HG02943 (cell line): Measurements from ENCODE around the gene CETN1.

Experiments
- ATAC-seq: cut with Tn5 transposase; IDR thresholded peaks from one replicate; pipeline ENCODE4 v1.9.1; 2021; ENCODE audit warnings: mild to moderate bottlenecking, low read depth, moderate library complexity; ENCODE audit not compliant: unreplicated experiment

The CETN1 gene

DNA sequence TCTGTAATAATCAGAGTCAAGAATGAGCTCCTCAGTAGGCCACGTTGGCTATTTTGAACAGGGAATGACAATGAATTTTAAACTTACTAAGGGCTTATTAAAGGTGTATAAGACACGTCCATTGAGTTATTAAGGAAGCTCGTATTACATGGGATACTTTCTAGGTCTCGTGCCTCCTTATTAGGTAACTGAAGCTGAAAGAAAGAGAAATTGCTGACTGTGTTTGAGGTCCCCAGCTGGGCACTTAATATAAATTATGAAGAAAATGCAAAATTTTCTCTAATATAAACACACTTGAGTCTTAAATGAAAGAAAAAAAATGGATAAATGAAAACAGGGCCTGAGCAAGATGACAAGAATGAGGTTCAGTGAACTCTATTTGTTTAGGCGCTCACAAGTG, 38.4 kb downstream of the CETN1 start:
- no peak for ATAC-seq

DNA sequence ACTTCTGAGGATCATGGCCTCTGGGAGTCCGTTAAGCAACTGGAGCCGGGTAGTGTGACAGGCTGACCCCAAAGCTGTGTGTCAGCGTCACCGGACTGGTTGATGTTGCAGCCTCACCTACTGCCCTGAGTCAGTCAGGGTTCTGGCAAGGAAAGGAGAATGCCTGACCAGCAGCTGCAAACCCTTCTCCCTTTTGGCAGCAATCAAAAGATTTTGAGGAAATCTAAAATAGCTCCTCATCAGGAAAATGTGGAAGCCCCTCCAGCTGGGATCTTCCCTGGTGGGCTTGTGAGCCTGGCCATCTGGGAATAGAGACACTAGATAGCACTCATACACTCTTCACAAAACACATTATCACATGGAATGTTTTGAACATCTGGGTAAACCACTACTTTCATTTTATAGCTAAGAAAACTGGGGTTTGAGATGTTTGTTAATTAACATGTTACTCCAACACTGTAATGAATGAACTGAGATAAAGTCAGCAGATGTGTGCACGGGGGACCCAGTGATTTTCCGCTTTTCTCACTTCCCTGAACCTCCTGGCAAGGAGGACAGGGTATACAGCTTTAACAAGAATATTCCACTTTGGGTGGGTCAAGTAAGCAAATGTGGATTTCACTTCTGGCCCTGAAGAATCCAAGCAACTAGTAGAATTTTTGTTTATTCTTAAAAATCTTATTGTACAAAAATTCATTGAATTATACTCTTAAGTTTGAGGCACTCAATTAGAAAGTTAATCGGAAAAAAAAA, 41.3 kb downstream of the CETN1 start:
- ATAC-seq: no peak

DNA sequence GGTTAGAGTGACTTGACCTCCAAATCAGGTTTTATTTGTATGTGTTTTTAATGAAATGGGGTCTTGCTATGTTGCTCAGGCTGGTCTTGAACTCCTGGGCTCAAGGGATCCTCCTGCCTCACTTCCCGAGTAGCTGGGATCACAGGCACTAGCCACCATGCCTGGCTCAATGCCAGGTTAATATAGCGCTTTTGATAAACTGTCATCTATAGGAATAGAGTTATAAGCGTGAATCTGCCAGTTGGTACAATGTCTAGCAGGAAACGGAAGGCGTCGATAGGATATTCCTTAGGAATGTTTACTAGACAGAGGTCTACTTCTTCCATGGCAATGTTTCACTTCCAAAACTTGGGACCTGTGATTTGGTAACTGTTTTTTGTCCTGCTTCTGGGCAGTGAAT, 42.1 kb downstream of the CETN1 start:
- ATAC-seq: no peak

DNA sequence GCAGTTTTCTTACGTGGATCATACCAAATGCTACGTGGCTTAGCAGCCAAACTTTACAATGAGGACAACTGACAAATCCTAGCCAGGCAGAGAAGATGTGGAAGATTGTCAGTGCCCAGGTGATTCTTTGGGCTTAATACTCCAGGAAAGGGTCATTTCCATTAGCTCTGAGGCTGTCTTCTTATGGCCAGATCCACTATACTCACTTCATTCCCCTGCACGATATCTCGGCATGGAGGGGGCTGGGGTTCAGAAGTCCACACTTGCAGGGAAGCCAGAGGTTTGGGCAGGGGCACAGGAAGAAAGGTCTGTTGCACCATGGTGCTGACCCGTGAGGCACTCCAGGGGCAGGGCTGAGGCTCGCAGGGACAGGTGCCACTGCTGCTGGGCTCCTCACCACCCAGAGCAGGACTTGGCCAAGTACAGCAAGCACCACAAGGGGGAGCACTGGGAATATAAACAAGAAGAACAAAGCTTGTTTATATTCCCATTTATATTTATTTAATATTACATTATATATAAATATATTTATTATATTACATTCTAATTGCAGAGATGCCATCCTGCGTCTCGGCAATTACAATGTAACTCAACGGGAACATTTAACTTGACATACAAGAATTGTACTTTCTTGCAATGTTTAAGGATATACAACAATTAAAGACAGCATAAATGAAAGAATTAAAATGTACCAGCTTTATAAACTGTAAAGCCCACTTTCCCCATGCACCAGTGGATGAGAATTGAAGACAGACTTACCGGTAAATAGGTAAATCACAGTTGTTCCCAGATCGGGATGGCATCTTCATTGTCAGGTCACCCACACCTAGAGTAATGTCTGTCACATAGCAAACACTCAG, 43.8 kb downstream of the CETN1 start:
- no peak for ATAC-seq

DNA sequence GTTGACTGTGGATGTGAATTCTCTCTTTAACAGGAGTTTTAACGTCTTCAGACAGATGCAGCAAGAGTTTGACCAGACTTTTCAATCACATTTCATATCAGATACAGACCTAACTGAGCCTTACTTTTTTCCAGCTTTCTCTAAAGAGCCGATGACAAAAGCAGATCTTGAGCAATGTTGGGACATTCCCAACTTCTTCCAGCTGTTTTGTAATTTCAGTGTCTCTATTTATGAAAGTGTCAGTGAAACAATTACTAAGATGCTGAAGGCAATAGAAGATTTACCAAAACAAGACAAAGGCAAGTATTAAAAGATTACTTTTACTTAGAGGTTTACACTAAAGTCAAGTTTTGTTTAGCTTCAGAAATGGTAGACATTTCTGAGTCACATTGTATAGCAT, 47.1 kb downstream of the CETN1 start:
- no peak for ATAC-seq

DNA sequence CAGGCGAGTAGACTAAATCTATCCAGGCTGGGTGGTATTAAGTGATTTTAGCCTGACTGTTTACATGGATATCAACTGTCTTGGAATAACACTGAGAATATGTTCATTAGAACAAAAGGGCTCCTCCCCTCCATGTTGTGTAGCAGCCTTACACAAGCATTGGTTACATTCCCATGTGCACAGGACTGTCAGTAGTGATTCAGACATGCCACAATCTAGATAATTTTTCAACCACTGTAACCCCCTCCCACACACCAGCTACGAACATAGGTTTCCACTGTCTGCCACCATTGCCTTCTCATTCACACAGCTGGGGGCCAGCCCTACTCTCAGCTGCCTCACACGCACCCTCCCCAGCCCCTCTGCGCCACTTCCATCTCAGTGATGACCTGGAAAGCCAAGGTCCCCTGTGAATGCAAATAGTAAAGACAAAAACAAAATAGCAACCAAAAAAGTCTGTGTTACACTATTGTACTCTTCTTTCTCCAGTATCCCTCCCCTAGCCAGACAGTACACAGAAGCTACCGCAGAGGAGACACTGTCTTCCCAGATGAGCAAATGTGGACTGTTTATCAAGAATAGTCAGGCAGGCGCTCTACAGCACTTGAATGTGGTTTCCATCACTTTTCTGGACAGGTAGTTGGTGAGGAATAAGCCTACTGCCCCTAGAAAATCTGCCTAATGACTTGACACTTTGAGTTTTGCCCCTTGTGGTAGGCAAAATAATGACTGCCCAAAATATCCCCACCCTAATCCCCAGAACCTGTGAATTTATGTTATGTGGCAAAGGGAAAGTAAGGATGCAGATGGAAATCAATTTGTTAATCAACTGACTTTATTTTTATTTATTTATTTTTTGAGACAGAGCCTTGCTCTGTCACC, 49.3 kb downstream of the CETN1 start:
- no peak for ATAC-seq

DNA sequence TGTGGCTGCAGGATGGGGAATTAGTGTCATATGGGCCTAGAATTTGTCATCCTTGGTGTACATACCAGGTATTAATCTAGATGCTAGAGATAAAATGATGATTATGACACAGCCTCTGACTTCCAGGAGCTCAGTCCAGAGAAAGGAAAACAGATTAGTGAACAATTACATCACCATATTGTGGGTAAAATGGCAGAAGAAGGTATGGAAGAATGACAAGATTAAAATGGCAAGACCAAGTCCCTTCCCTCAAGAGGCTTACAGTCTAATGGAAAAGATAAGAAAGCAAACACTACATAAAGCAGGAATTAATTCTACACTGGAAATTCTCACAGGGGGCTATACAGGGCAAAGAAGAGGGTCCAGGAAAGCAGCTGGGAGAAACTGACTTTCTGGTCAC, 51.4 kb downstream of the CETN1 start:
- ATAC-seq: no peak
